PC-3 (cell line): Measurements from ENCODE around the gene CLSTN1.

Experiments
- CTCF ChIP-seq: fragments of 300-600 bp; sonication (generic); conservative IDR thresholded peaks from 2 replicates; pipeline ENCODE4 v1.5.1; 2017; ENCODE audit warnings: antibody characterized with exemption, low read depth, mild to moderate bottlenecking, low read length
- EZH2 ChIP-seq: fragments of 300-600 bp; sonication (generic); IDR thresholded peaks from one replicate; pipeline ENCODE4 v1.6.1; 2017; ENCODE audit warnings: antibody characterized with exemption, mild to moderate bottlenecking, low read length; ENCODE audit not compliant: unreplicated experiment

- TF ChIP-seq CTCF (no peak), EZH2 (no peak)
Observed at GRCh38 chr1:9871021-9871420, 47.3 kb upstream of the CLSTN1 start.
